Esophagus squamous epithelium (tissue), 4 donors: ENCODE measurements around the gene CDK17.

Source experiments
- POLR2A ChIP-seq, 4 donors: fragments of 450-650 bp; IDR thresholded peaks; one replicate each; pipeline ENCODE4 v1.6.1; 2017; ENCODE audit warnings: antibody characterized with exemption in 4 of 4, mild to moderate bottlenecking in 4 of 4, moderate library complexity in 3 of 4
- TF ChIP-seq, protein P1 (sequence below), 6 experiments: fragments of 450-650 bp in 4 of 6; fragments of 200-600 bp in 2 of 6; sonication (generic) in 2 of 6; IDR thresholded peaks; one replicate each; pipeline ENCODE4 v1.5.1; 2016 to 2019; ENCODE audit warnings: antibody characterized with exemption in 6 of 6, mild to moderate bottlenecking in 4 of 6, moderate library complexity in 4 of 6

DNA sequence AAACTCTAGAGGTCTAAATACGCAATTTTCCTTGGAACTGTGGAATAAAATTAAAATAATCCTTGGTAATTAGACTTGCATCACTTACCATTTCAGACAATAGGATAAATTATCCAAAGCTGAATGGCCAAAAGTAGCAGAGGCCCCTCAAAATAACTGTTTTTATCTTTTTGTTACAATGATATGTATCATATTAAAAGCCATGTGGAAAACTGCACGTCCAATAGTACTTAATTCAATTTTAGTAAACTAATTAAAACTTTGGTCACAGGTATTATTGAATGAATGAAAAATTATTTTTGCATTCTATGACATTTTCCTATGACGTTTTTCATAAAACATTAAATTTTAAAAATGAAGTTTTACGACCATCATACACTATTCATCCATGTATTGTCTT is 98.5 kb downstream of the CDK17 start:
- TF ChIP-seq, protein P1, sequence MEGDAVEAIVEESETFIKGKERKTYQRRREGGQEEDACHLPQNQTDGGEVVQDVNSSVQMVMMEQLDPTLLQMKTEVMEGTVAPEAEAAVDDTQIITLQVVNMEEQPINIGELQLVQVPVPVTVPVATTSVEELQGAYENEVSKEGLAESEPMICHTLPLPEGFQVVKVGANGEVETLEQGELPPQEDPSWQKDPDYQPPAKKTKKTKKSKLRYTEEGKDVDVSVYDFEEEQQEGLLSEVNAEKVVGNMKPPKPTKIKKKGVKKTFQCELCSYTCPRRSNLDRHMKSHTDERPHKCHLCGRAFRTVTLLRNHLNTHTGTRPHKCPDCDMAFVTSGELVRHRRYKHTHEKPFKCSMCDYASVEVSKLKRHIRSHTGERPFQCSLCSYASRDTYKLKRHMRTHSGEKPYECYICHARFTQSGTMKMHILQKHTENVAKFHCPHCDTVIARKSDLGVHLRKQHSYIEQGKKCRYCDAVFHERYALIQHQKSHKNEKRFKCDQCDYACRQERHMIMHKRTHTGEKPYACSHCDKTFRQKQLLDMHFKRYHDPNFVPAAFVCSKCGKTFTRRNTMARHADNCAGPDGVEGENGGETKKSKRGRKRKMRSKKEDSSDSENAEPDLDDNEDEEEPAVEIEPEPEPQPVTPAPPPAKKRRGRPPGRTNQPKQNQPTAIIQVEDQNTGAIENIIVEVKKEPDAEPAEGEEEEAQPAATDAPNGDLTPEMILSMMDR (IDR thresholded peaks at IDR 0.05): no peak
- TF ChIP-seq POLR2A (IDR thresholded peaks at IDR 0.05): no peak
